ENCODE data around the gene MYCL.

MYCL gene

DNA sequence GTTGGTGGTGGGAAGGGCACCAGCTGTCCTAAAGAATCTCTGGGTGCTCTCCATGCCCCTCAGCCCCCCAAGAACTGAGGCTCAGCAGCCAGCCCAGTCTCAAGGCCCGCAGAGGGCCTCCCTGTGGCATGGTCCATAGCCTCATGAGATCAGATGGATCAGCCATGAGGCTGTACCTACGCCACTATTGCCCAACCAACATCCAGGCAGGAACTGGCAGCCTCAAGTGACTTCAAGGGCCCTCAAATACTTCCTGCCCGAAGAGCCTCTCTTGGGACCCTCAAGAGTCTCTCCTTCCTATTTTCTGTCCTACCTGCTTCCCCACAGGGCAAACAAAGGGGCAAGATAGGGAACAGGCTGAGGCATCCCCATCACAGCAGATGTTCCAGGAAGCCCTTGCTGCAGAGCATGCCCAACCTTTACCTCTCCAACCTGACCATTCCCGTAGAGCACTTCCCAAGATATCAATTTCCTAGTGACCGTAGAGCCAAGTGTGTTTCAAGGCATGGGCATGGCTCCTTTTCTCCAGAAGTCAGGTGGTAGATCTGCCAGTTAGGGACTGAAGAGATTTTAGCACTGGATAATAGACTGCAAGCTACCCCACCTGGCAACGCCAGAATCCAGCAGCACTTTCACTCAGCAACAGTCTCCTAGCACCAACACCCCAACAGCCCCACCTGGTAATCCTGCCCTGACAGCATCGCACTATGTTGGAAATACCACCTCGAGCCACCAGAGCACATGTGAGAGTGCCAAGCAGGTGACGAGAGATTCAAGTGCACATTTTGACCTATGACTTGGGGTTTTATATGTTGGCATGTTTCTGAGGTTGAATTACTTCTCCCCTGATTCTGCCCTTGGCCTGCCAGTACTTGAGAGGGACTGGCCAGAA, 39.5 kb upstream of the MYCL start:
- TF ChIP-seq, protein P1, sequence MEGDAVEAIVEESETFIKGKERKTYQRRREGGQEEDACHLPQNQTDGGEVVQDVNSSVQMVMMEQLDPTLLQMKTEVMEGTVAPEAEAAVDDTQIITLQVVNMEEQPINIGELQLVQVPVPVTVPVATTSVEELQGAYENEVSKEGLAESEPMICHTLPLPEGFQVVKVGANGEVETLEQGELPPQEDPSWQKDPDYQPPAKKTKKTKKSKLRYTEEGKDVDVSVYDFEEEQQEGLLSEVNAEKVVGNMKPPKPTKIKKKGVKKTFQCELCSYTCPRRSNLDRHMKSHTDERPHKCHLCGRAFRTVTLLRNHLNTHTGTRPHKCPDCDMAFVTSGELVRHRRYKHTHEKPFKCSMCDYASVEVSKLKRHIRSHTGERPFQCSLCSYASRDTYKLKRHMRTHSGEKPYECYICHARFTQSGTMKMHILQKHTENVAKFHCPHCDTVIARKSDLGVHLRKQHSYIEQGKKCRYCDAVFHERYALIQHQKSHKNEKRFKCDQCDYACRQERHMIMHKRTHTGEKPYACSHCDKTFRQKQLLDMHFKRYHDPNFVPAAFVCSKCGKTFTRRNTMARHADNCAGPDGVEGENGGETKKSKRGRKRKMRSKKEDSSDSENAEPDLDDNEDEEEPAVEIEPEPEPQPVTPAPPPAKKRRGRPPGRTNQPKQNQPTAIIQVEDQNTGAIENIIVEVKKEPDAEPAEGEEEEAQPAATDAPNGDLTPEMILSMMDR (IDR thresholded peaks at IDR 0.05; ENCODE audit: low read depth, low read length, missing control alignments) = no peak
- no peak for DNase-seq (ENCODE audit: extremely low read depth, low read depth)
- no peak overlapping the region for H3K4me3 ChIP-seq (replicated peaks; ENCODE audit: low read depth, low read length)

GRCh38 chr1:39940253-39940652, 38.5 kb upstream of the MYCL start:
- no peak overlapping the region for H3K4me3 ChIP-seq (replicated peaks; ENCODE audit: low read depth, low read length)
- DNase-seq (ENCODE audit: extremely low read depth, low read depth) = no peak
- TF ChIP-seq, protein P1 (IDR thresholded peaks at IDR 0.05; ENCODE audit: low read depth, low read length, missing control alignments) = no peak

DNA sequence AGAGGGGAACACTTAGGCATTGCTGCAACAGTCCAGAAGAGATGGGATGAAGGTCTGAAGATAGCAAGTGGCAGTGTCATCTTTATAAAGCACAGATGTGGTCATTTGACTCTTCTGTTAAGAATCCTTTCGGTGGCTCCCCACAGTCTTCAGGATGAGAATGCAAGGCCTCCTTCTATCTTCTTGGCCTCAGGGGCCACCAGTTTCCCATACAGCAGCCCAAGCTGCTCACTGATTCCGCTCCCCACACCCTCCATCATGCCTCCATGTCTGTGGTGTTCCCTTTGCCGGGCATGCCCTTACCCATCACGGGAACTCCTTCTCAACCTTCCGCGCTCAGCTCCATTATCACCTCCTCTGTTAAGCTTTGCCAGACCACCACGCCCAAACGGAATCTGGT, 37.1 kb upstream of the MYCL start:
- H3K4me3 ChIP-seq (replicated peaks; ENCODE audit: low read depth, low read length) = no peak overlapping the region
- TF ChIP-seq, protein P1 (IDR thresholded peaks at IDR 0.05; ENCODE audit: low read depth, low read length, missing control alignments) = no peak
- DNase-seq (ENCODE audit: extremely low read depth, low read depth) = no peak

- H3K4me3 ChIP-seq (replicated peaks; ENCODE audit: low read depth, low read length) = no peak overlapping the region
- DNase-seq (ENCODE audit: extremely low read depth, low read depth) = no peak
- TF ChIP-seq, protein P1 (IDR thresholded peaks at IDR 0.05; ENCODE audit: low read depth, low read length, missing control alignments) = no peak
Measured at GRCh38 chr1:39936724-39937491, 35.2 kb upstream of the MYCL start.

- peak; percentile 72 for DNase-seq (ENCODE audit: extremely low read depth, low read depth)
Measured at GRCh38 chr1:39933956-39934941, 32.5 kb upstream of the MYCL start.

More at GRCh38 chr1:39933956-39934941, 32.5 kb upstream of the MYCL start:
- no peak overlapping the region for H3K4me3 ChIP-seq (replicated peaks; ENCODE audit: low read depth, low read length)
- TF ChIP-seq, protein P1 (IDR thresholded peaks at IDR 0.05; ENCODE audit: low read depth, low read length, missing control alignments) = no peak

All from HFF-Myc (cell line).